ENCODE measurements around the gene NCK2. TPM values are rescaled to one million over a fixed set of nuclear protein-coding genes. Genes with fewer than 3 reads are reported as not detected.

NCK2 gene
- total and polyA plus RNA-seq, 2 of the 13 experiments (the other 11 are each of a cell fraction or from before 2014, with no cell fraction given): 14.8 to 23.5 TPM

- no peak for TF ChIP-seq BCLAF1 (IDR thresholded peaks at IDR 0.05)
- no peak for TF ChIP-seq POLR2AphosphoS2 (IDR thresholded peaks at IDR 0.05; ENCODE audit: low read depth, low read length)
- no peak for TF ChIP-seq ZIK1 (CRISPR knock-in tag; IDR thresholded peaks at IDR 0.05; ENCODE audit: borderline replicate concordance, low read depth)
- no peak for TF ChIP-seq SNAPC2 (CRISPR knock-in tag; IDR thresholded peaks at IDR 0.05)
- no peak for TF ChIP-seq SKI (IDR thresholded peaks at IDR 0.05; ENCODE audit: partially characterized antibody)
- no peak for TF ChIP-seq ZNF3 (CRISPR knock-in tag; IDR thresholded peaks at IDR 0.05)
- TF ChIP-seq ZNF782 (CRISPR knock-in tag; IDR thresholded peaks at IDR 0.05; ENCODE audit: borderline replicate concordance): peak; percentile 66; the same call in 1 of the 2 replicates
- TF ChIP-seq CENPX (CRISPR knock-in tag; IDR thresholded peaks at IDR 0.05): no peak
- 0 out of 2 replicates have a peak, but pooled peaks have one; percentile 39 for TF ChIP-seq TFDP2 (CRISPR knock-in tag; IDR thresholded peaks at IDR 0.05)
- TF ChIP-seq FOSL1 (CRISPR knock-in tag; IDR thresholded peaks at IDR 0.05; ENCODE audit: borderline replicate concordance): no peak
- TF ChIP-seq KDM2A (CRISPR knock-in tag; IDR thresholded peaks at IDR 0.05; ENCODE audit: borderline replicate concordance, low read depth): peak; percentile 65
- TF ChIP-seq MNT (IDR thresholded peaks at IDR 0.05): no peak
- no peak for TF ChIP-seq ZEB1 (IDR thresholded peaks at IDR 0.05; ENCODE audit: insufficient replicate concordance, low read depth)
- peak; percentile 65; the same call in 1 of the 2 replicates for TF ChIP-seq DNMT3B (CRISPR knock-in tag; conservative IDR thresholded peaks at IDR 0.05)
- TF ChIP-seq NR2F6 (IDR thresholded peaks at IDR 0.05): 0 out of 2 replicates have a peak, but pooled peaks have one; percentile 15
- 0 out of 2 replicates have a peak, but pooled peaks have one; percentile 16 for TF ChIP-seq NR2F6 (CRISPR knock-in tag; IDR thresholded peaks at IDR 0.05)
- TF ChIP-seq ZNF670 (CRISPR knock-in tag; IDR thresholded peaks at IDR 0.05; ENCODE audit: borderline replicate concordance): no peak
- TF ChIP-seq ZNF563 (CRISPR knock-in tag; IDR thresholded peaks at IDR 0.05): no peak
- TF ChIP-seq ZNF441 (CRISPR knock-in tag; IDR thresholded peaks at IDR 0.05; ENCODE audit: borderline replicate concordance): no peak
- TF ChIP-seq ZNF12 (CRISPR knock-in tag; IDR thresholded peaks at IDR 0.05): peak; percentile 92
- TF ChIP-seq PPARG (CRISPR knock-in tag; conservative IDR thresholded peaks at IDR 0.05): no peak
- TF ChIP-seq ZSCAN22 (CRISPR knock-in tag; IDR thresholded peaks at IDR 0.05): no peak
- TF ChIP-seq HIC2 (CRISPR knock-in tag; IDR thresholded peaks at IDR 0.05; ENCODE audit: low read depth): no peak; the same call in 1 of the 2 replicates
- no peak for TF ChIP-seq PAX8 (CRISPR knock-in tag; IDR thresholded peaks at IDR 0.05; ENCODE audit: borderline replicate concordance)
Observed at GRCh38 chr2:105910497-105911238, 166.0 kb downstream of the NCK2 start (continued).

Data from HepG2 (cell line).